Suprapubic skin (tissue), 4 donors: Measurements from ENCODE around the gene TIAM1. TPM values are rescaled to one million over a fixed set of nuclear protein-coding genes. Genes with fewer than 3 reads are reported as not detected.
A peak's percentile ranks its signal among the peaks of the same experiment; 100 is the strongest.

ENCODE experiments used
- DNase-seq, 2 donors: peaks; one replicate each; pipeline ENCODE4 v3.0.0-alpha.2; 2019; ENCODE audit warnings: low spot score in 2 of 2
- H3K27ac ChIP-seq: fragments of 200-600 bp; sonication (generic); one replicate; pipeline ENCODE4 v1.5.1; 2019
- H3K27me3 ChIP-seq: fragments of 200-600 bp; sonication (generic); one replicate; pipeline ENCODE4 v1.5.1; 2019
- H3K36me3 ChIP-seq: fragments of 200-600 bp; sonication (generic); one replicate; pipeline ENCODE4 v1.5.1; 2019
- H3K4me1 ChIP-seq: fragments of 200-600 bp; sonication (generic); one replicate; pipeline ENCODE4 v1.5.1; 2019
- H3K4me3 ChIP-seq: fragments of 200-600 bp; sonication (generic); one replicate; pipeline ENCODE4 v1.5.1; 2019; ENCODE audit warnings: mild to moderate bottlenecking
- H3K9me3 ChIP-seq: fragments of 200-600 bp; sonication (generic); one replicate; pipeline ENCODE4 v1.5.1; 2019
- EP300 ChIP-seq: sonication (generic); formaldehyde crosslinking; IDR thresholded peaks from one replicate; pipeline ENCODE4 v1.6.1; 2017; ENCODE audit warnings: antibody characterized with exemption
- POLR2A ChIP-seq, 2 donors: fragments of 450-650 bp; IDR thresholded peaks; one replicate each; pipeline ENCODE4 v1.6.1; 2017; ENCODE audit warnings: antibody characterized with exemption in 2 of 2, mild to moderate bottlenecking in 2 of 2, moderate library complexity in 2 of 2
- POLR2AphosphoS5 ChIP-seq, 3 donors: sonication (generic); formaldehyde crosslinking; IDR thresholded peaks; one replicate each; pipeline ENCODE4 v1.6.1; 2017; ENCODE audit warnings: antibody characterized with exemption in 3 of 3
- WGBS: methylation state at CpG from one replicate; pipeline ENCODE4 v1.1.5; 2018; 5-methylcytosine and 5-hydroxymethylcytosine counted together
- total RNA-seq, 4 donors: library from RNA; depleted of rRNA; stranded (reverse); fragments of >200 nt; gene quantifications; one replicate each; pipeline ENCODE4 v1.1.0, GENCODE V29; 2016
- TF ChIP-seq, protein P1 (sequence below), 2 donors: fragments of 200-600 bp in 1 of 2; fragments of 450-650 bp in 1 of 2; sonication (generic) in 1 of 2; IDR thresholded peaks; one replicate each; pipeline ENCODE4 v1.5.1; 2016 to 2019; ENCODE audit warnings: antibody characterized with exemption in 2 of 2, mild to moderate bottlenecking in 1 of 2, moderate library complexity in 1 of 2

The TIAM1 gene
- total RNA-seq, 4 donors from 2014 or later: 71.9 to 135 (median 87.9) TPM

DNA sequence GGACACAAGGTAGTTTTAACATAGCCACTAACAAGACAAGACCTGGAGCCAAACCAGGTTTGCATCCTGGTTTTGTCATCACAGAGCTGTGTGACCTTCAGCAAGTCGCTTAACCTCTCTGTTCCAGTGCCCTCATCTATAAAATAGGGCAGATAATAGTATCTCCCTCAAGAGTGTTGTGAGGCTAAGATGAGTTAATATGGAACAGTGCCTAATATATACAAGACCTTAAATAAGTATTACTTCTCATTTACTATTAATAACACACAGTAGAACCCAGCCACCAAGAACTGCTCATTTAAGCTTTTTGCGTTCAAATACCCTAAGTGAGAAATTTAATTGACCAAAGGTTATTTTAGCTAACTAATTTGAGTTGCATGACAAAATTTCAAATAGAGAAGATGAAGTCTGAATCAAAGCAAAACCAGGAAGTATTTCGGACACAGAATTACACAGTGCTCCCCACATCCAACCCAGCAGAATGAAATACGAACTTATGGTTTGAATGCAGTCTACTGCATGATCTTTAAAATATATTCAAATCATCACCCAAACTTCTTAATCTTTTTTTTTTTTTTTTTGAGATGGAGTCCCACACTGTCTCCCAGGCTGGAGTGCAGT lies 181.9 kb downstream of the TIAM1 start:
- H3K4me1 ChIP-seq: peaks cover 10% of the 10 kb centered on the region
- WGBS: 88% methylated on average over 4 of the region's 4 CpGs
- H3K27ac ChIP-seq: no peak overlapping the region
- H3K36me3 ChIP-seq: peaks cover 23% of the 10 kb centered on the region
- peaks cover 1% of the 10 kb centered on the region for H3K9me3 ChIP-seq
- H3K4me3 ChIP-seq: no peak overlapping the region
- no peaks in the 10 kb centered on the region for H3K27me3 ChIP-seq
- no peak for DNase-seq
- TF ChIP-seq EP300: no peak
- TF ChIP-seq, protein P1, sequence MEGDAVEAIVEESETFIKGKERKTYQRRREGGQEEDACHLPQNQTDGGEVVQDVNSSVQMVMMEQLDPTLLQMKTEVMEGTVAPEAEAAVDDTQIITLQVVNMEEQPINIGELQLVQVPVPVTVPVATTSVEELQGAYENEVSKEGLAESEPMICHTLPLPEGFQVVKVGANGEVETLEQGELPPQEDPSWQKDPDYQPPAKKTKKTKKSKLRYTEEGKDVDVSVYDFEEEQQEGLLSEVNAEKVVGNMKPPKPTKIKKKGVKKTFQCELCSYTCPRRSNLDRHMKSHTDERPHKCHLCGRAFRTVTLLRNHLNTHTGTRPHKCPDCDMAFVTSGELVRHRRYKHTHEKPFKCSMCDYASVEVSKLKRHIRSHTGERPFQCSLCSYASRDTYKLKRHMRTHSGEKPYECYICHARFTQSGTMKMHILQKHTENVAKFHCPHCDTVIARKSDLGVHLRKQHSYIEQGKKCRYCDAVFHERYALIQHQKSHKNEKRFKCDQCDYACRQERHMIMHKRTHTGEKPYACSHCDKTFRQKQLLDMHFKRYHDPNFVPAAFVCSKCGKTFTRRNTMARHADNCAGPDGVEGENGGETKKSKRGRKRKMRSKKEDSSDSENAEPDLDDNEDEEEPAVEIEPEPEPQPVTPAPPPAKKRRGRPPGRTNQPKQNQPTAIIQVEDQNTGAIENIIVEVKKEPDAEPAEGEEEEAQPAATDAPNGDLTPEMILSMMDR (IDR thresholded peaks at IDR 0.05): no peak
- no peak for TF ChIP-seq POLR2AphosphoS5 (IDR thresholded peaks at IDR 0.05)
- TF ChIP-seq POLR2A (IDR thresholded peaks at IDR 0.05): no peak

DNA sequence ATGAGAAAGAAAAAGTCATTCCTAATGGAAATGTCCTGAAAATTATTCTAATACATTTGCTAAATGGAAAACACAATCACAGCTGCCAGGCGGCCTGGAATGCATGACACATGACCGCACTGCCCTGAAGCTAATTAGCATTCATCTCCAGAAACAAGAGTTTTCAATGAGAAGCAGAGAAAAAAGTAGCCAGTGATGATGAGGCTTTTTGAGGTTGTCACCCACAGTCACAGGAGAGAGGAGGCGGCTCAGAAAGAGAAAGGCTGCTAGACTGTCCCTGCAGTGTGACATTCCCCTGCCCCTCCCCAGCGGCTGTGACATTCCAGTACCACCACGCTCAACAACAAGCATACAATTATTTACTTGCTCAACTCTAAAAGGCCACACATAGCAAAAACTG lies 182.9 kb downstream of the TIAM1 start:
- no peak for DNase-seq
- whole genome bisulfite sequencing: 37% methylated on average over 5 of the region's 5 CpGs

DNA sequence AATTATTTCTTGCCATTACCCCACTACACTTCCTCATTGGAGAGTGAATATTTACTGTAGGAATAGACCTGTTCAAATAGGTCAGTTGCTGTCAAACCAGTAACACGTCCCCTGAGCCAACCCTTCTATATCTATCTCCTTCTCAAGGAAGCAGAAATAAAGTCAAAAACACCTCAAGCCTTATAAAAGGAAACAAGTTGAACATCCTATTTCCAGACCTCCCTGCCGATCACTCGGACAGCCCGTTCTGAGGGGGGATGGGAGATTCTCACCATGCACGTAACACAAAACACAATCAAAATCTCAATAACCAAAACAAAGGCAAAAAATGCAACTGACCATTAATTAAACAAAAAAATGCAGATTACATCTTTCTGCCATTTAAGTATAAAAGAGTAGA lies 184.3 kb downstream of the TIAM1 start:
- TF ChIP-seq, protein P1 (IDR thresholded peaks at IDR 0.05): no peak
- TF ChIP-seq POLR2AphosphoS5 (IDR thresholded peaks at IDR 0.05) (no peak), EP300 (no peak), POLR2A (IDR thresholded peaks at IDR 0.05) (no peak)
- 78% methylated on average over 5 of the region's 5 CpGs for WGBS
- Histone ChIP-seq H3K27me3 (no peaks in the 10 kb centered on the region), H3K36me3 (peaks cover 23% of the 10 kb centered on the region), H3K4me1 (peaks cover 10% of the 10 kb centered on the region), H3K4me3 (peak overlapping the region; percentile 12), H3K27ac (no peak overlapping the region), H3K9me3 (peaks cover 13% of the 10 kb centered on the region)
- DNase-seq: no peak

More for the DNA sequence above, 182.9 kb downstream of the TIAM1 start:
- Histone ChIP-seq H3K27me3 (no peaks in the 10 kb centered on the region), H3K4me3 (peak overlapping the region; percentile 12), H3K27ac (no peak overlapping the region), H3K36me3 (peaks cover 25% of the 10 kb centered on the region), H3K4me1 (peaks cover 10% of the 10 kb centered on the region), H3K9me3 (peaks cover 10% of the 10 kb centered on the region)
- TF ChIP-seq, protein P1 (IDR thresholded peaks at IDR 0.05): no peak
- TF ChIP-seq EP300 (no peak), POLR2AphosphoS5 (IDR thresholded peaks at IDR 0.05) (no peak), POLR2A (IDR thresholded peaks at IDR 0.05) (no peak)

DNA sequence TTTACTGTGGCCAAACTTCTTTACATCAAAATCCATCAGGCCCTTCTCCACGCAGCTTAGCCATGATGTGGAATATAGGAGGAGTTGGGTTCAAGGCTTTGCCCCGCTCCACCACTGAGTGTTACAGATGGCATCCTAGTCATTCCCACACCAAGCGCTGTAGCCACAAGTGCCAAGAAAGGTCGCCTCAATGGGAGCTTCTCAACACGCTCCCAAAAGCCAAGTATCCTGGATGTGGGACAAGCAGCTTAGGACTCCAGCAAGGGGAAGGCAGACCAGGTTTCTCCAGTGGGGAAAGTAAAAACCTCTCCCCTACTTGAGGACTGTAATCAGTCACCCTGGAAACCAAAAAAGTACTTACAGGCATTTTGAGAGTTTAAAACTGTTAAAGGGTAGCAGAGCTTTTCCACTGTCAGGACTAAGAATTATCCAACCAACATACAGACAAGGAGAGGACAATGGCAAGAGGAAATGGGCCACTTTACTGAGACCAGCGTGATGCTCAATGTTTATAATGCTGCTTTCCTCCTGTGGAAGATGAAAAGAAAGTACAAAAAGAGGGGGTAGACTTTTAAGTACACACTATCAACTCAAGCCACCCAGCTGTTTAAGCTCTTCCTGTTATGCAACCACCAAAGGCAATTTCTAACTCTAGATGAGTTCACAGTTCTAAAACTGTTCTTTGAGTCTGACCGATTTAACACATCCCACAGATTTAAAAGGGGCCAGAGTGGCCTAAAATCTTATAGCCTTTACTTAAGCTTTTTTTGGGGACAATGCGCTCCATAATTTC lies 185.1 kb downstream of the TIAM1 start:
- TF ChIP-seq, protein P1 (IDR thresholded peaks at IDR 0.05): no peak
- TF ChIP-seq EP300: no peak
- no peak for TF ChIP-seq POLR2A (IDR thresholded peaks at IDR 0.05)
- TF ChIP-seq POLR2AphosphoS5 (IDR thresholded peaks at IDR 0.05): no peak
- WGBS: 85% methylated on average over 7 of the region's 8 CpGs
- H3K4me1 ChIP-seq: peaks cover 10% of the 10 kb centered on the region
- peaks cover 13% of the 10 kb centered on the region for H3K9me3 ChIP-seq
- H3K27ac ChIP-seq: no peak overlapping the region
- no peak for DNase-seq
- no peaks in the 10 kb centered on the region for H3K27me3 ChIP-seq
- H3K36me3 ChIP-seq: peaks cover 19% of the 10 kb centered on the region
- H3K4me3 ChIP-seq: peak overlapping the region; percentile 12

DNA sequence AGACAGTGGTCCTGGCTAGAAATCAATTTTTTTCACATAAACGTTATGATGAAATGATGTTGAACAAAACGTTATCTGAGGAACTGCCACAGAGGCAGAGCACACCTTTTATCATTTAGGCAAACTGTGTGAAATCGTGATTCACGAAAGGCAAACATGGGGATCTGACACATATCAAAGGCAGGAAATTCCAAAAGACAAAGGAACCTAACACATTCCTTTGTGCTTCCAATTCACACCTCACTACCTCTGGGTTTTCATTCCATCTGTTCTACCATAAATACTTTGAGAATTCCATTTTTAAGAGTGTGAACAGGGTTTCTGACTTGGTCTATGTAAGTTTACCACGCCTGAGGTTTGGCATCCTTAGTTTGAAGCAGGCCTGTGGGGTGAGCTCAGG lies 186.3 kb downstream of the TIAM1 start:
- no peak for DNase-seq
- no peak for TF ChIP-seq POLR2AphosphoS5 (IDR thresholded peaks at IDR 0.05)
- TF ChIP-seq POLR2A (IDR thresholded peaks at IDR 0.05): no peak
- TF ChIP-seq, protein P1 (IDR thresholded peaks at IDR 0.05): no peak
- no peak for TF ChIP-seq EP300
- Histone ChIP-seq H3K27me3 (no peaks in the 10 kb centered on the region), H3K36me3 (peaks cover 20% of the 10 kb centered on the region), H3K4me1 (peaks cover 10% of the 10 kb centered on the region), H3K9me3 (peaks cover 13% of the 10 kb centered on the region), H3K4me3 (no peak overlapping the region), H3K27ac (no peak overlapping the region)
- WGBS: 78% methylated on average over 5 of the region's 5 CpGs
